ENCODE results near the gene HMG20A. TPM values are rescaled to one million over a fixed set of nuclear protein-coding genes. Genes with fewer than 3 reads are reported as not detected.
A peak's percentile ranks its signal among the peaks of the same experiment; 100 is the strongest.

Gene HMG20A
- total RNA-seq, 1 donor: 30.8 TPM

GRCh38 chr15:77421370-77421700 lies 647 bp downstream of the HMG20A start:
- Histone ChIP-seq H3K36me3 (ENCODE audit: insufficient read depth, low read length) (no peaks in the 10 kb centered on the region), H3K79me2 (ENCODE audit: insufficient read depth, low read length) (peaks cover 90% of the 10 kb centered on the region), H3K4me2 (ENCODE audit: insufficient read depth, low read length) (peak overlapping the region; percentile 94), H3K27me3 (ENCODE audit: insufficient read depth, low read length) (no peaks in the 10 kb centered on the region), H3K27ac (ENCODE audit: low read depth, low read length) (peak overlapping the region; percentile 98), H2AFZ (ENCODE audit: low read length) (no peak overlapping the region), H3K4me1 (ENCODE audit: insufficient read depth, low read length) (peaks cover 24% of the 10 kb centered on the region), H3K9me3 (ENCODE audit: low read depth, low read length) (no peaks in the 10 kb centered on the region), H4K20me1 (ENCODE audit: insufficient read depth, low read length) (peaks cover 34% of the 10 kb centered on the region), H3K4me3 (ENCODE audit: insufficient read depth, low read length) (peak overlapping the region; percentile 99)
- no peak for TF ChIP-seq CTCF (IDR thresholded peaks at IDR 0.05; ENCODE audit: extremely low read depth, low read depth, low read length)
- DNase-seq (ENCODE audit: insufficient read length, low spot score, missing footprints): peak; percentile 38

- Histone ChIP-seq H3K9me3 (ENCODE audit: low read depth, low read length) (no peaks in the 10 kb centered on the region), H3K27me3 (ENCODE audit: insufficient read depth, low read length) (no peaks in the 10 kb centered on the region), H3K4me2 (ENCODE audit: insufficient read depth, low read length) (no peak overlapping the region), H3K27ac (ENCODE audit: low read depth, low read length) (no peak overlapping the region), H3K36me3 (ENCODE audit: insufficient read depth, low read length) (no peaks in the 10 kb centered on the region), H3K4me3 (ENCODE audit: insufficient read depth, low read length) (no peak overlapping the region), H2AFZ (ENCODE audit: low read length) (no peak overlapping the region), H3K4me1 (ENCODE audit: insufficient read depth, low read length) (peaks cover 5% of the 10 kb centered on the region), H3K79me2 (ENCODE audit: insufficient read depth, low read length) (peaks cover 88% of the 10 kb centered on the region), H4K20me1 (ENCODE audit: insufficient read depth, low read length) (peaks cover 29% of the 10 kb centered on the region)
- no peak for TF ChIP-seq CTCF (IDR thresholded peaks at IDR 0.05; ENCODE audit: extremely low read depth, low read depth, low read length)
- DNase-seq (ENCODE audit: insufficient read length, low spot score, missing footprints): no peak
These were observed 4.4 kb downstream of the HMG20A start for GRCh38 chr15:77425104-77425503.

- H3K4me3 ChIP-seq (ENCODE audit: insufficient read depth, low read length): no peak overlapping the region
- no peak overlapping the region for H2AFZ ChIP-seq (ENCODE audit: low read length)
- H3K9me3 ChIP-seq (ENCODE audit: low read depth, low read length): no peaks in the 10 kb centered on the region
- H4K20me1 ChIP-seq (ENCODE audit: insufficient read depth, low read length): peaks cover 32% of the 10 kb centered on the region
- H3K79me2 ChIP-seq (ENCODE audit: insufficient read depth, low read length): peaks cover 89% of the 10 kb centered on the region
- no peak for DNase-seq (ENCODE audit: insufficient read length, low spot score, missing footprints)
- TF ChIP-seq CTCF (IDR thresholded peaks at IDR 0.05; ENCODE audit: extremely low read depth, low read depth, low read length): no peak
- no peak overlapping the region for H3K27ac ChIP-seq (ENCODE audit: low read depth, low read length)
- no peaks in the 10 kb centered on the region for H3K36me3 ChIP-seq (ENCODE audit: insufficient read depth, low read length)
- peaks cover 5% of the 10 kb centered on the region for H3K4me1 ChIP-seq (ENCODE audit: insufficient read depth, low read length)
- no peaks in the 10 kb centered on the region for H3K27me3 ChIP-seq (ENCODE audit: insufficient read depth, low read length)
- H3K4me2 ChIP-seq (ENCODE audit: insufficient read depth, low read length): no peak overlapping the region
These were observed 5.7 kb downstream of the HMG20A start for GRCh38 chr15:77426377-77426776.

- Histone ChIP-seq H3K27me3 (ENCODE audit: insufficient read depth, low read length) (no peaks in the 10 kb centered on the region), H3K4me3 (ENCODE audit: insufficient read depth, low read length) (no peak overlapping the region), H3K79me2 (ENCODE audit: insufficient read depth, low read length) (peaks cover 87% of the 10 kb centered on the region), H3K9me3 (ENCODE audit: low read depth, low read length) (no peaks in the 10 kb centered on the region), H3K27ac (ENCODE audit: low read depth, low read length) (no peak overlapping the region), H3K36me3 (ENCODE audit: insufficient read depth, low read length) (no peaks in the 10 kb centered on the region), H4K20me1 (ENCODE audit: insufficient read depth, low read length) (peaks cover 32% of the 10 kb centered on the region), H3K4me1 (ENCODE audit: insufficient read depth, low read length) (peaks cover 2% of the 10 kb centered on the region), H2AFZ (ENCODE audit: low read length) (no peak overlapping the region), H3K4me2 (ENCODE audit: insufficient read depth, low read length) (no peak overlapping the region)
- TF ChIP-seq CTCF (IDR thresholded peaks at IDR 0.05; ENCODE audit: extremely low read depth, low read depth, low read length): no peak
- DNase-seq (ENCODE audit: insufficient read length, low spot score, missing footprints): no peak
These were observed 6.2 kb downstream of the HMG20A start for GRCh38 chr15:77426871-77427270.
